GM12878 (cell line): ENCODE measurements around the gene MEF2D. TPM values are rescaled to one million over a fixed set of nuclear protein-coding genes. Genes with fewer than 3 reads are reported as not detected.
A peak's percentile ranks its signal among the peaks of the same experiment; 100 is the strongest.

Experiments
- ATAC-seq: fragments of 200-7000 bp; cut with Tn5 transposase; 3 replicates; pipeline ENCODE4 v1.9.1; 2020; ENCODE audit warnings: mild to moderate bottlenecking, moderate library complexity
- BruUV-seq: library from RNA; stranded (reverse); fragments of 400-500 nt; replicated peaks from 2 replicates; lab custom pipeline; 2021; lab: Mats Ljungman, UMichigan
- CTCF ChIA-PET: fragments of 300-600 bp; sonication (Branson Sonifier 250); formaldehyde crosslinking; extraction: SDS; loops from one replicate; lab custom pipeline; 2021; ENCODE audit warnings: inconsistent platforms; lab: Yijun Ruan, JAX
- POLR2A ChIA-PET: fragments of 350-600 bp; formaldehyde crosslinking; extraction: SDS; loops from one replicate; lab custom pipeline; 2021; ENCODE audit warnings: inconsistent platforms; lab: Charles Lee
- RAD21 ChIA-PET: fragments of 300-600 bp; sonication (Branson Sonifier 250); formaldehyde crosslinking; loops from one replicate; lab custom pipeline; 2023; ENCODE audit warnings: antibody characterized with exemption; ENCODE audit not compliant: unreplicated experiment; lab: Charles Lee
- SMC1A ChIA-PET: fragments of 300-600 bp; sonication (Branson Sonifier 250); formaldehyde crosslinking; loops from one replicate; lab custom pipeline; 2023; ENCODE audit not compliant: unreplicated experiment, uncharacterized antibody; lab: Charles Lee
- DNase-seq: peaks from one replicate; pipeline ENCODE4 v3.0.0-alpha.2; 2011; ENCODE audit warnings: low read depth, low spot score
- FAIRE-seq: peaks from 3 replicates; lab custom pipeline; 2011; peaks lifted over from hg19 to GRCh38; lab: Jason Lieb, UNC
- H2AFZ ChIP-seq: 2 replicates; pipeline ENCODE4 v1.6.0; 2011; ENCODE audit warnings: low read depth, low read length, control low read depth; ENCODE audit not compliant: control insufficient read depth
- H3K27ac ChIP-seq: 2 replicates; pipeline ENCODE4 v1.5.1; 2011; ENCODE audit warnings: control low read depth; ENCODE audit not compliant: control insufficient read depth, insufficient read depth
- H3K27me3 ChIP-seq, 2 experiments: replicated peaks in 1 of 2; 2 replicates each; pipeline versions ENCODE4 v1.6.0 to v1.6.1; 2011; ENCODE audit warnings: low read length in 1 of 2; ENCODE audit not compliant: control insufficient read depth in 2 of 2, insufficient read depth in 2 of 2
- H3K36me3 ChIP-seq, 2 experiments: 2 replicates each; pipeline ENCODE4 v1.5.1; 2011; ENCODE audit warnings: low read length in 1 of 2; ENCODE audit not compliant: control insufficient read depth in 2 of 2, insufficient read depth in 2 of 2
- H3K4me1 ChIP-seq: 2 replicates; pipeline ENCODE4 v1.6.1; 2011; ENCODE audit warnings: mild to moderate bottlenecking, low read length, moderate library complexity, mixed read lengths; ENCODE audit not compliant: control insufficient read depth, insufficient read depth
- H3K4me2 ChIP-seq: 2 replicates; pipeline ENCODE4 v1.6.0; 2011; ENCODE audit warnings: control low read depth; ENCODE audit not compliant: control insufficient read depth, insufficient read depth
- H3K4me3 ChIP-seq: fragments of 200-600 bp; sonication (generic); 2 replicates; pipeline ENCODE4 v1.5.1; 2016
- H3K79me2 ChIP-seq: 2 replicates; pipeline ENCODE4 v1.6.0; 2011; ENCODE audit warnings: low read length; ENCODE audit not compliant: control insufficient read depth, insufficient read depth
- H3K9ac ChIP-seq: 2 replicates; pipeline ENCODE4 v1.8.0; 2011; ENCODE audit warnings: low read length, control low read depth, mixed read lengths; ENCODE audit not compliant: control insufficient read depth, insufficient read depth
- H3K9me3 ChIP-seq: replicated peaks from 3 replicates; pipeline ENCODE4 v1.5.1; 2011; ENCODE audit warnings: mild to moderate bottlenecking, low read length; ENCODE audit not compliant: control insufficient read depth, insufficient read depth
- H4K20me1 ChIP-seq: 2 replicates; pipeline ENCODE4 v1.6.0; 2011; ENCODE audit not compliant: control insufficient read depth, insufficient read depth
- CREB1 ChIP-seq: IDR thresholded peaks from 2 replicates; pipeline ENCODE4 v1.6.1; 2012; ENCODE audit warnings: low read depth, mild to moderate bottlenecking, inconsistent platforms
- JUNB ChIP-seq: IDR thresholded peaks from 2 replicates; pipeline ENCODE4 v1.6.1; 2016; ENCODE audit warnings: antibody characterized with exemption, mild to moderate bottlenecking
- PML ChIP-seq: IDR thresholded peaks from 2 replicates; pipeline ENCODE4 v1.6.1; 2012; ENCODE audit warnings: low read length, inconsistent platforms
- TCF3 ChIP-seq: IDR thresholded peaks from 2 replicates; pipeline ENCODE4 v1.6.1; 2012; ENCODE audit warnings: low read depth, mild to moderate bottlenecking, low read length, borderline replicate concordance; ENCODE audit not compliant: insufficient read depth
- ZBED1 ChIP-seq: IDR thresholded peaks from 2 replicates; pipeline ENCODE4 v1.6.1; 2016; ENCODE audit warnings: borderline replicate concordance
- ZSCAN29 ChIP-seq: fragments of 450-650 bp; IDR thresholded peaks from 2 replicates; pipeline ENCODE4 v1.6.1; 2017; ENCODE audit warnings: mild to moderate bottlenecking, moderate library complexity
- WGBS: methylation state at CpG from one replicate; pipeline ENCODE4 v1.1.6; 2016; ENCODE audit warnings: low lambda C conversion rate; ENCODE audit not compliant: insufficient replicate concordance, insufficient coverage; ENCODE audit errors: missing lambda C conversion rate; 5-methylcytosine and 5-hydroxymethylcytosine counted together
- in situ Hi-C: fragments of 300-500 bp; cut with MboI; formaldehyde crosslinking; loops from 9 replicates; pipeline ENCODE4 v1.14.3; 2018; ENCODE audit warnings: mixed read lengths
- intact Hi-C: fragments of 100-400 bp; cut with micrococcal nuclease; formaldehyde crosslinking; loops from one replicate; pipeline ENCODE4 v1.14.2; 2022; ENCODE audit not compliant: unreplicated experiment
- polyA plus RNA-seq, 11 experiments: library from polyadenylated mRNA; depleted of rRNA in 4 of 11; unstranded in 6 of 11; stranded (reverse) in 5 of 11; fragments of >200 nt; fragmentation: Nextera tagmentation in 4 of 11; fragmentation: Illumina TruSeq in 1 of 11; extraction: Ambion mirVana in 4 of 11; extraction: Trizol in 1 of 11; gene quantifications; 1 replicate in 1 of 11; 2 replicates in 10 of 11; pipeline versions ENCODE4 v1.2.1 to v1.2.3, GENCODE V29; 2011 to 2016; ENCODE audit warnings: inconsistent platforms in 2 of 11, missing spikeins in 2 of 11, low read depth in 1 of 11
- total RNA-seq, 4 experiments: library from RNA; depleted of rRNA in 3 of 4; stranded (reverse); fragments of >200 nt in 3 of 4; fragmentation: Illumina TruSeq in 1 of 4; extraction: Trizol in 1 of 4; gene quantifications; 2 replicates each; pipeline versions ENCODE4 v1.2.1 to v1.2.3, GENCODE V29; 2013 to 2021
- TF ChIP-seq, protein P1 (sequence below): fragments of 450-650 bp; IDR thresholded peaks from 2 replicates; pipeline ENCODE4 v1.6.1; 2016; ENCODE audit warnings: mild to moderate bottlenecking, moderate library complexity, borderline replicate concordance
- TF ChIP-seq, protein P2 (sequence below): IDR thresholded peaks from 2 replicates; pipeline ENCODE4 v1.6.1; 2012; ENCODE audit warnings: improper control_type of control experiment, low read depth, low read length; ENCODE audit not compliant: insufficient replicate concordance

MEF2D gene
- total and polyA plus RNA-seq, 10 of the 15 experiments (the other 5 are each of a cell fraction or from before 2014, with no cell fraction given), result 0.61 to 53.0 (median 15.2) TPM

DNA sequence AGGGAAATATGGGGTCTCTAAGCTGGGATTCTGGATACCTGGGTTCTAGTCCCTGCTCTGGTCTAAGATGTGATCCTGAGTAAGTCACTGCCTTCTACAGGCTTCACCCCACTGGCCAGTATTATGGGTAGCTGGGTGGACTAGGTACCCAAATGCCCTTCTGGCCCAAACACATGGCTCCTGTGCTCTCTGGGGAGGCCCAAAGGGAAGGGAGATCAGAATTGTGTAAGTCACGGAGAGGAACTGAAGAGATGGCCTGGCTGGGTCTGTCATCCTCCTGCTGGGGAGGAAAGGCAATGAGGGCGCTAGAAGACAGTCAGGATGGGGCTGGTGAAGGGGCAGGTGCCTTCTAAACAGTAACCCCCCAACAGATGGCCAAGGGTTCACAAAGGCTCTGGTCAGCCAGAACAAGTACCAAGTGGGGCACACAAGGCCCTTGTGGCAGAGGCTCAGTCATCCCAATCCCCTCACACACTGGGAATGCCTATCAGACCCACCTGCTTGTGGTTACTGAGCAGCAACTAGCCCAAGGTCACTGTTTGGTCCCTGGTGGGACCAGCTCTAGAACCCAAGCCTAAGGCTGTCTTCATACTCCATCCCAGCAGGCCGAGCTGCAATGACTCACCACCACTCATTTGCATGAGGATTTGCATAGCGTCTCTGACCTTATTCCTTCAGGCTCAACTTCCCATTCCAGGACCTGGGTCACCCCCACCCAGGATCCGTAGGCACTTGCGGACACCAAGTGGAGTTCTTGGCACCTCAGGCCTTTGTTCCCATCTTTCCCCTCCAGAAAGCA is 9.2 kb downstream of the MEF2D start (continued):
- TF ChIP-seq, protein P1, sequence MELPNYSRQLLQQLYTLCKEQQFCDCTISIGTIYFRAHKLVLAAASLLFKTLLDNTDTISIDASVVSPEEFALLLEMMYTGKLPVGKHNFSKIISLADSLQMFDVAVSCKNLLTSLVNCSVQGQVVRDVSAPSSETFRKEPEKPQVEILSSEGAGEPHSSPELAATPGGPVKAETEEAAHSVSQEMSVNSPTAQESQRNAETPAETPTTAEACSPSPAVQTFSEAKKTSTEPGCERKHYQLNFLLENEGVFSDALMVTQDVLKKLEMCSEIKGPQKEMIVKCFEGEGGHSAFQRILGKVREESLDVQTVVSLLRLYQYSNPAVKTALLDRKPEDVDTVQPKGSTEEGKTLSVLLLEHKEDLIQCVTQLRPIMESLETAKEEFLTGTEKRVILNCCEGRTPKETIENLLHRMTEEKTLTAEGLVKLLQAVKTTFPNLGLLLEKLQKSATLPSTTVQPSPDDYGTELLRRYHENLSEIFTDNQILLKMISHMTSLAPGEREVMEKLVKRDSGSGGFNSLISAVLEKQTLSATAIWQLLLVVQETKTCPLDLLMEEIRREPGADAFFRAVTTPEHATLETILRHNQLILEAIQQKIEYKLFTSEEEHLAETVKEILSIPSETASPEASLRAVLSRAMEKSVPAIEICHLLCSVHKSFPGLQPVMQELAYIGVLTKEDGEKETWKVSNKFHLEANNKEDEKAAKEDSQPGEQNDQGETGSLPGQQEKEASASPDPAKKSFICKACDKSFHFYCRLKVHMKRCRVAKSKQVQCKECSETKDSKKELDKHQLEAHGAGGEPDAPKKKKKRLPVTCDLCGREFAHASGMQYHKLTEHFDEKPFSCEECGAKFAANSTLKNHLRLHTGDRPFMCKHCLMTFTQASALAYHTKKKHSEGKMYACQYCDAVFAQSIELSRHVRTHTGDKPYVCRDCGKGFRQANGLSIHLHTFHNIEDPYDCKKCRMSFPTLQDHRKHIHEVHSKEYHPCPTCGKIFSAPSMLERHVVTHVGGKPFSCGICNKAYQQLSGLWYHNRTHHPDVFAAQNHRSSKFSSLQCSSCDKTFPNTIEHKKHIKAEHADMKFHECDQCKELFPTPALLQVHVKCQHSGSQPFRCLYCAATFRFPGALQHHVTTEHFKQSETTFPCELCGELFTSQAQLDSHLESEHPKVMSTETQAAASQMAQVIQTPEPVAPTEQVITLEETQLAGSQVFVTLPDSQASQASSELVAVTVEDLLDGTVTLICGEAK, result no peak
- TF ChIP-seq ZBED1 (no peak), ZSCAN29 (no peak), JUNB (peak; percentile 22; the same call in 1 of the 2 replicates), PML (no peak), CREB1 (no peak)

DNA sequence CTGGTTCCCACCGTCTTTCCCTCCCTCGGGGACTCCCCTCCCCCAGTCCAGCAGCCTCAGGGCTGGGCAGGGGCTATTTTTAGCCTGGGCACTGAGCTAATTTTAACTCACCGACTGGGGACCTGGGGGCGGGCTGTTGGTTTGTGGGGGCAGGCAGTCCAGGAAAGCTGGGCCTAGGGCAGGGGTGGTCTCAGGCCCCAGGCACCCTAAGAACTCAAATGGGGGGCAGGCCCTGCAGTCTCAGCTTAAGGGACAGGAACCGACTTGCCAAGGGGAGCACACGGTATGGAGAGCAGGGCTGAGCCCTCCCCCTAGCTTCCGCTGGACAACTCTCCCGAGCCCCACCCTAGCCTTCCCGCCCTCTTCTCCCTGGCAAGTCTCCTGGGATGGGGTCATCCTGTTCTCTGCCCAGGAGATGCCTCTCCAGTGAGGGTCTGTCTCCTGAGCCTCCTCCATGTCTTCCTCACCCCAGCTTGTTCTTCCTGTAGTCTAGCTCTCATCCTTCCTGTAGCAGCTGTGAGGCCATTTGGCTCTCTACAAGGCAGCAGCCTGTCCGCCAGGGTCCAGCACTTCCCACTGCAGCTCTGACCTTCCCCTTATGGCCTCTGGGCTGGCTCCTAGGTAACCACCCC is 10.1 kb downstream of the MEF2D start:
- Histone ChIP-seq H4K20me1 (no peaks in the 10 kb centered on the region), H2AFZ (no peak overlapping the region), H3K4me2 (peak overlapping the region; percentile 82), H3K27me3 (no peaks in the 10 kb centered on the region), H3K4me1 (peaks cover 92% of the 10 kb centered on the region), H3K4me3 (peak overlapping the region; percentile 73), H3K79me2 (peaks cover 98% of the 10 kb centered on the region), H3K36me3 (peaks cover 5 to 9% of the 10 kb centered on the region in 2 experiments), H3K27ac (peak overlapping the region; percentile 96), H3K9me3 (no peaks in the 10 kb centered on the region), H3K9ac (peak overlapping the region; percentile 79)
- SMC1A ChIA-PET, result interaction anchor here (0.7 to 21.2 kb wide), 8 partner anchors 9 to 103 kb away, joined by 3 to 460 read pairs (median 6); partner anchors contain the start of genes MEF2D and TTC24
- CTCF ChIA-PET, result interaction anchor here (0.6 to 8.0 kb wide), 9 partner anchors 8 to 118 kb away, joined by 3 to 175 read pairs (median 12); partner anchors contain the start of gene MEF2D
- no TSS peak for BruUV-seq
- in situ Hi-C loops (no loop called here), intact Hi-C loops (no loop called here)
- WGBS, result 3% methylated on average over 10 of the region's 10 CpGs
- no peak for FAIRE-seq
- DNase-seq, result no peak
- ATAC-seq, result peak; percentile 4
- POLR2A ChIA-PET, result interaction anchor here (0.5 to 23.9 kb wide), 11 partner anchors 9 to 395 kb away, joined by 3 to 630 read pairs (median 8); partner anchors contain the start of genes MEF2D and NAXE
- RAD21 ChIA-PET, result interaction anchor here (0.7 to 13.6 kb wide), 15 partner anchors 8 to 118 kb away, joined by 3 to 323 read pairs (median 4); partner anchors contain the start of genes GPATCH4, MEF2D, NAXE and TTC24
- TF ChIP-seq TCF3, result no peak
- TF ChIP-seq, protein P2, sequence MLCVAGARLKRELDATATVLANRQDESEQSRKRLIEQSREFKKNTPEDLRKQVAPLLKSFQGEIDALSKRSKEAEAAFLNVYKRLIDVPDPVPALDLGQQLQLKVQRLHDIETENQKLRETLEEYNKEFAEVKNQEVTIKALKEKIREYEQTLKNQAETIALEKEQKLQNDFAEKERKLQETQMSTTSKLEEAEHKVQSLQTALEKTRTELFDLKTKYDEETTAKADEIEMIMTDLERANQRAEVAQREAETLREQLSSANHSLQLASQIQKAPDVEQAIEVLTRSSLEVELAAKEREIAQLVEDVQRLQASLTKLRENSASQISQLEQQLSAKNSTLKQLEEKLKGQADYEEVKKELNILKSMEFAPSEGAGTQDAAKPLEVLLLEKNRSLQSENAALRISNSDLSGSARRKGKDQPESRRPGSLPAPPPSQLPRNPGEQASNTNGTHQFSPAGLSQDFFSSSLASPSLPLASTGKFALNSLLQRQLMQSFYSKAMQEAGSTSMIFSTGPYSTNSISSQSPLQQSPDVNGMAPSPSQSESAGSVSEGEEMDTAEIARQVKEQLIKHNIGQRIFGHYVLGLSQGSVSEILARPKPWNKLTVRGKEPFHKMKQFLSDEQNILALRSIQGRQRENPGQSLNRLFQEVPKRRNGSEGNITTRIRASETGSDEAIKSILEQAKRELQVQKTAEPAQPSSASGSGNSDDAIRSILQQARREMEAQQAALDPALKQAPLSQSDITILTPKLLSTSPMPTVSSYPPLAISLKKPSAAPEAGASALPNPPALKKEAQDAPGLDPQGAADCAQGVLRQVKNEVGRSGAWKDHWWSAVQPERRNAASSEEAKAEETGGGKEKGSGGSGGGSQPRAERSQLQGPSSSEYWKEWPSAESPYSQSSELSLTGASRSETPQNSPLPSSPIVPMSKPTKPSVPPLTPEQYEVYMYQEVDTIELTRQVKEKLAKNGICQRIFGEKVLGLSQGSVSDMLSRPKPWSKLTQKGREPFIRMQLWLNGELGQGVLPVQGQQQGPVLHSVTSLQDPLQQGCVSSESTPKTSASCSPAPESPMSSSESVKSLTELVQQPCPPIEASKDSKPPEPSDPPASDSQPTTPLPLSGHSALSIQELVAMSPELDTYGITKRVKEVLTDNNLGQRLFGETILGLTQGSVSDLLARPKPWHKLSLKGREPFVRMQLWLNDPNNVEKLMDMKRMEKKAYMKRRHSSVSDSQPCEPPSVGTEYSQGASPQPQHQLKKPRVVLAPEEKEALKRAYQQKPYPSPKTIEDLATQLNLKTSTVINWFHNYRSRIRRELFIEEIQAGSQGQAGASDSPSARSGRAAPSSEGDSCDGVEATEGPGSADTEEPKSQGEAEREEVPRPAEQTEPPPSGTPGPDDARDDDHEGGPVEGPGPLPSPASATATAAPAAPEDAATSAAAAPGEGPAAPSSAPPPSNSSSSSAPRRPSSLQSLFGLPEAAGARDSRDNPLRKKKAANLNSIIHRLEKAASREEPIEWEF, result no peak
